Lung (tissue), 12 donors: ENCODE data around the gene FGF14. TPM values are rescaled to one million over a fixed set of nuclear protein-coding genes. Genes with fewer than 3 reads are reported as not detected.

Source experiments
- ATAC-seq: fragments of 200-7000 bp; cut with Tn5 transposase; one replicate; pipeline ENCODE4 v1.9.1; 2020; ENCODE audit warnings: moderate number of reproducible peaks; ENCODE audit not compliant: insufficient read depth, low FRiP score
- DNase-seq, 3 donors: peaks; one replicate each; pipeline ENCODE4 v3.0.0-alpha.2; 2013 to 2017
- H3K27ac ChIP-seq, 2 donors: one replicate each; pipeline ENCODE4 v1.5.1; 2013; ENCODE audit warnings: mild to moderate bottlenecking in 2 of 2, moderate library complexity in 2 of 2, control low read depth in 1 of 2, inconsistent platforms in 1 of 2, low read depth in 1 of 2, low read length in 1 of 2
- H3K27me3 ChIP-seq, 3 donors: one replicate each; pipeline ENCODE4 v1.5.1; 2013; ENCODE audit warnings: low read length in 2 of 3; ENCODE audit not compliant: control insufficient read depth in 3 of 3, insufficient read depth in 3 of 3
- H3K36me3 ChIP-seq, 4 donors: one replicate each; pipeline ENCODE4 v1.5.1; 2013; ENCODE audit warnings: low read length in 4 of 4, mild to moderate bottlenecking in 1 of 4, moderate library complexity in 1 of 4; ENCODE audit not compliant: control insufficient read depth in 4 of 4, insufficient read depth in 4 of 4
- H3K4me1 ChIP-seq, 5 donors: one replicate each; pipeline ENCODE4 v1.5.1; 2013; ENCODE audit warnings: low read length in 5 of 5, mild to moderate bottlenecking in 2 of 5, moderate library complexity in 1 of 5; ENCODE audit not compliant: control insufficient read depth in 5 of 5, insufficient read depth in 5 of 5
- H3K4me3 ChIP-seq: one replicate; pipeline ENCODE4 v1.5.1; 2013; ENCODE audit warnings: mild to moderate bottlenecking, control low read depth, moderate library complexity
- H3K9ac ChIP-seq, 2 donors: one replicate each; pipeline ENCODE4 v1.5.1; 2013; ENCODE audit warnings: low read length in 2 of 2, control low read depth in 1 of 2; ENCODE audit not compliant: insufficient read depth in 1 of 2
- H3K9me3 ChIP-seq, 4 donors: one replicate each; pipeline ENCODE4 v1.5.1; 2013; ENCODE audit warnings: low read length in 3 of 4, mild to moderate bottlenecking in 1 of 4, moderate library complexity in 1 of 4; ENCODE audit not compliant: control insufficient read depth in 4 of 4, insufficient read depth in 3 of 4
- WGBS, 2 donors: extraction: QIAGEN DNeasy Blood & Tissue Kit; methylation state at CpG; one replicate each; pipeline ENCODE4 v1.1.7; 2013; 5-methylcytosine and 5-hydroxymethylcytosine counted together
- polyA plus RNA-seq, 2 donors: library from polyadenylated mRNA; stranded (reverse); fragments of 200-250 nt; gene quantifications; one replicate each; pipeline ENCODE4 v1.2.1, GENCODE V29; 2013
- total RNA-seq, 2 donors: library from RNA; depleted of rRNA in 1 of 2; stranded (reverse); fragments of >200 nt in 1 of 2; gene quantifications; one replicate each; pipeline ENCODE4 v1.2.1, GENCODE V29; 2014 to 2021
- TF ChIP-seq, protein P1 (sequence below): IDR thresholded peaks from 2 replicates; pipeline ENCODE4 v1.5.1; 2012; ENCODE audit warnings: mild to moderate bottlenecking; ENCODE audit errors: control extremely low read depth, extremely low read depth
- donor health status: control.
- donor health status: control.
- donor health status: Bipolar disorder and iron deficiency.
- donor health status: healthy.
- donor health status: DM: yes; HTN: yes; CAD: no.

FGF14 gene
- total and polyA plus RNA-seq, 4 donors, result 0.59 to 12.9 (median 2.3) TPM

DNA sequence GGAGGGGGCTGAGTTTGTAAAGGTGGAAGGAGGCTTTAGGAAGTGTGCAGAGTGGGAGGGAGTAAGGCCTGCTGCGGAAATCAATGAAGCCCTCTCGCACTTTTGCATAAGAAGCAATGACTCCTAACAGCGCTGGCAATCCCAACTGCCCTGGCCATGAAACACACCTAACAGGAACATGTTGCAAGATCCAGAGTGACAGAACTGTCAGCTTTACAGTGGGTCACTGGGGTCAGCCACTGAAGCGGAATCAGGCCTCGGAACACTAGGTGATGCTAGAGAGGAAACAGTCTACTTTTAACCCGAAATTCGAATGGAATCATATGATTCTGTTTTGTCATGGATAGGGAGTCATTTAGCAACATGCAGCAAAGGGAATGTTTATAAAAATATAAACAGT, 54.4 kb downstream of the FGF14 start:
- Histone ChIP-seq H3K27me3 (no peaks in the 10 kb centered on the region), H3K4me1 (peaks cover 0 to 2% (median 0%) of the 10 kb centered on the region in 5 donors), H3K36me3 (no peaks in the 10 kb centered on the region), H3K9me3 (no peaks in the 10 kb centered on the region), H3K9ac (no peak overlapping the region), H3K27ac (no peak overlapping the region), H3K4me3 (no peak overlapping the region)
- WGBS, 2 donors, result 79 to 80% methylated on average over 7 of the region's 7 CpGs
- TF ChIP-seq, protein P1, sequence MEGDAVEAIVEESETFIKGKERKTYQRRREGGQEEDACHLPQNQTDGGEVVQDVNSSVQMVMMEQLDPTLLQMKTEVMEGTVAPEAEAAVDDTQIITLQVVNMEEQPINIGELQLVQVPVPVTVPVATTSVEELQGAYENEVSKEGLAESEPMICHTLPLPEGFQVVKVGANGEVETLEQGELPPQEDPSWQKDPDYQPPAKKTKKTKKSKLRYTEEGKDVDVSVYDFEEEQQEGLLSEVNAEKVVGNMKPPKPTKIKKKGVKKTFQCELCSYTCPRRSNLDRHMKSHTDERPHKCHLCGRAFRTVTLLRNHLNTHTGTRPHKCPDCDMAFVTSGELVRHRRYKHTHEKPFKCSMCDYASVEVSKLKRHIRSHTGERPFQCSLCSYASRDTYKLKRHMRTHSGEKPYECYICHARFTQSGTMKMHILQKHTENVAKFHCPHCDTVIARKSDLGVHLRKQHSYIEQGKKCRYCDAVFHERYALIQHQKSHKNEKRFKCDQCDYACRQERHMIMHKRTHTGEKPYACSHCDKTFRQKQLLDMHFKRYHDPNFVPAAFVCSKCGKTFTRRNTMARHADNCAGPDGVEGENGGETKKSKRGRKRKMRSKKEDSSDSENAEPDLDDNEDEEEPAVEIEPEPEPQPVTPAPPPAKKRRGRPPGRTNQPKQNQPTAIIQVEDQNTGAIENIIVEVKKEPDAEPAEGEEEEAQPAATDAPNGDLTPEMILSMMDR, result no peak
- peak in 1 of 3 donors; percentile 6 for DNase-seq
- ATAC-seq, result no peak

DNA sequence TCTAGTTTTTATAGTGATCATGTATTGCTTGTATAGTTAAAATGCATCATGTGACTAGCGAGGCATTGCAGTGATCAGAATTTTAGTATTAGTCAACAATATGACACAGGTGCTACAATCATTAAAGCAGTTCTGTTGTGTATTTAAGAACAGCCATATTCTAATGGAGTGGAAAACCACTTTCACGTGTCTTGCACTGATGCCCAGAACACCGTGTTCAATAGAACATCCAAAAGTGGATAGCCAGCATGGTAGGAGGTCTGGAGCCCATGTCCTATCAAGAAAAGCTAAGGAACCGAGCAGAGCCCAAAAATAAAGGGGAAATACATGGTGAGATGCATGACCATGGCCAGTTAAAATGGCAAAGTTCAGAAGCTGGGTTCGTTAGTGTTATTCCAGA, 55.1 kb downstream of the FGF14 start:
- WGBS, 2 donors, result 89 to 90% methylated on average over 5 of the region's 5 CpGs
- TF ChIP-seq, protein P1, result no peak
- ATAC-seq, result no peak

DNA sequence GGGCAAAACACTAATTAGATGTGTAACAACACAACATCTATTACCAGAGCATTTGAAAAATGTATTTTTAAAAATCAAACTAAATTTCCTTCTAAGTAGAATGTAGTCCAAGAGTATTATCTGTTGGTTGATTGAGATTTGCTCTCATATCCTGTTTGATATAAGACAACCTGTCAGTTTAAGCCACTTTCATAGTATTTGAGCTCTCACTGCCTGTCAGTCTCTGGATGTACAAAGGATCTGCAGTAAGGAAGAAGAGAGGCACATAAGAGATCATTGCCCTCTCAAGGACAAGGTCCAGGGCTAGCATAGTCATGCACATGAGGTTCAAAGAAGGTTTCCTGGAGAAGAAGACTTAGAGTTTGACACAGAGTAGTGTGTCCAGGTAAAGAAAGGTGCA, 57.4 kb downstream of the FGF14 start:
- Histone ChIP-seq H3K36me3 (no peaks in the 10 kb centered on the region), H3K4me3 (no peak overlapping the region), H3K9me3 (no peaks in the 10 kb centered on the region), H3K4me1 (peaks cover 0 to 2% (median 0%) of the 10 kb centered on the region in 5 donors), H3K27ac (no peak overlapping the region), H3K27me3 (no peaks in the 10 kb centered on the region), H3K9ac (no peak overlapping the region)
- DNase-seq, result no peak
- ATAC-seq, result no peak
- TF ChIP-seq, protein P1, result no peak

More for the DNA sequence above, 55.1 kb downstream of the FGF14 start:
- Histone ChIP-seq H3K4me3 (no peak overlapping the region), H3K9me3 (no peaks in the 10 kb centered on the region), H3K36me3 (no peaks in the 10 kb centered on the region), H3K4me1 (peaks cover 0 to 2% (median 0%) of the 10 kb centered on the region in 5 donors), H3K27ac (no peak overlapping the region), H3K9ac (no peak overlapping the region), H3K27me3 (no peaks in the 10 kb centered on the region)
- DNase-seq, result no peak
